Stomach (tissue), 9 donors: Measurements from ENCODE around the gene EIF4G1. TPM values are rescaled to one million over a fixed set of nuclear protein-coding genes. Genes with fewer than 3 reads are reported as not detected.

ENCODE experiments used
- DNase-seq, 2 donors: peaks; one replicate each; pipeline versions ENCODE4 v3.0.0 to v3.0.0-alpha.2; 2013 to 2019
- H3K27ac ChIP-seq, 5 donors: fragments of 200-600 bp in 4 of 5; sonication (generic) in 4 of 5; one replicate each; pipeline ENCODE4 v1.5.1; 2013 to 2019; ENCODE audit warnings: mild to moderate bottlenecking in 1 of 5, moderate library complexity in 1 of 5
- H3K27me3 ChIP-seq, 3 donors: fragments of 200-600 bp; sonication (generic); one replicate each; pipeline ENCODE4 v1.5.1; 2017 to 2019; ENCODE audit warnings: mixed run types in 1 of 3
- H3K36me3 ChIP-seq, 4 donors: fragments of 200-600 bp; sonication (generic); 1 replicate in 3 of 4; 2 replicates in 1 of 4; pipeline ENCODE4 v1.5.1; 2016 to 2019
- H3K4me1 ChIP-seq, 4 donors: fragments of 200-600 bp; sonication (generic); one replicate each; pipeline ENCODE4 v1.5.1; 2016 to 2019
- H3K4me3 ChIP-seq, 4 donors: fragments of 200-600 bp; sonication (generic) in 3 of 4; one replicate each; pipeline ENCODE4 v1.5.1; 2016 to 2019; ENCODE audit warnings: mild to moderate bottlenecking in 1 of 4
- H3K9me3 ChIP-seq, 4 donors: fragments of 200-600 bp; sonication (generic); one replicate each; pipeline ENCODE4 v1.5.1; 2016 to 2019
- EP300 ChIP-seq: sonication (generic); formaldehyde crosslinking; IDR thresholded peaks from one replicate; pipeline ENCODE4 v1.6.1; 2017; ENCODE audit warnings: antibody characterized with exemption
- POLR2A ChIP-seq, 4 donors: fragments of 450-650 bp; IDR thresholded peaks; one replicate each; pipeline ENCODE4 v1.6.1; 2016; ENCODE audit warnings: antibody characterized with exemption in 4 of 4, control low read depth in 2 of 4, mild to moderate bottlenecking in 1 of 4, moderate library complexity in 1 of 4
- POLR2AphosphoS5 ChIP-seq, 3 donors: sonication (generic); formaldehyde crosslinking; IDR thresholded peaks; one replicate each; pipeline ENCODE4 v1.6.1; 2016; ENCODE audit warnings: antibody characterized with exemption in 3 of 3
- WGBS, 5 donors: extraction: QIAGEN DNeasy Blood & Tissue Kit in 3 of 5; methylation state at CpG; one replicate each; pipeline versions ENCODE4 v1.1.5 to v1.1.7; 2013 to 2018; 5-methylcytosine and 5-hydroxymethylcytosine counted together
- intact Hi-C: fragments of 100-400 bp; cut with DNase I; formaldehyde crosslinking; loops from one replicate; pipeline ENCODE4 v1.15.1; 2023; ENCODE audit warnings: low total_unique reads
- polyA plus RNA-seq, 3 donors: library from polyadenylated mRNA; stranded (reverse); fragments of 200-250 nt; gene quantifications; one replicate each; pipeline ENCODE4 v1.2.3, GENCODE V29; 2013
- total RNA-seq, 5 donors: library from RNA; depleted of rRNA; stranded (reverse); fragments of >200 nt; gene quantifications; one replicate each; pipeline versions ENCODE4 v1.1.0 to v1.2.3, GENCODE V29; 2014 to 2016
- TF ChIP-seq, protein P1 (sequence below), 7 experiments: fragments of 450-650 bp in 4 of 7; fragments of 200-600 bp in 3 of 7; sonication (generic) in 3 of 7; IDR thresholded peaks; one replicate each; pipeline ENCODE4 v1.5.1; 2016 to 2019; ENCODE audit warnings: antibody characterized with exemption in 7 of 7, control low read depth in 2 of 7, mild to moderate bottlenecking in 1 of 7
- donor health status: healthy with polysubstance abuse.
- donor health status: Bipolar disorder and iron deficiency.
- donor health status: healthy.

The EIF4G1 gene
- total and polyA plus RNA-seq, 8 donors: 86.5 to 572 (median 181) TPM

DNA sequence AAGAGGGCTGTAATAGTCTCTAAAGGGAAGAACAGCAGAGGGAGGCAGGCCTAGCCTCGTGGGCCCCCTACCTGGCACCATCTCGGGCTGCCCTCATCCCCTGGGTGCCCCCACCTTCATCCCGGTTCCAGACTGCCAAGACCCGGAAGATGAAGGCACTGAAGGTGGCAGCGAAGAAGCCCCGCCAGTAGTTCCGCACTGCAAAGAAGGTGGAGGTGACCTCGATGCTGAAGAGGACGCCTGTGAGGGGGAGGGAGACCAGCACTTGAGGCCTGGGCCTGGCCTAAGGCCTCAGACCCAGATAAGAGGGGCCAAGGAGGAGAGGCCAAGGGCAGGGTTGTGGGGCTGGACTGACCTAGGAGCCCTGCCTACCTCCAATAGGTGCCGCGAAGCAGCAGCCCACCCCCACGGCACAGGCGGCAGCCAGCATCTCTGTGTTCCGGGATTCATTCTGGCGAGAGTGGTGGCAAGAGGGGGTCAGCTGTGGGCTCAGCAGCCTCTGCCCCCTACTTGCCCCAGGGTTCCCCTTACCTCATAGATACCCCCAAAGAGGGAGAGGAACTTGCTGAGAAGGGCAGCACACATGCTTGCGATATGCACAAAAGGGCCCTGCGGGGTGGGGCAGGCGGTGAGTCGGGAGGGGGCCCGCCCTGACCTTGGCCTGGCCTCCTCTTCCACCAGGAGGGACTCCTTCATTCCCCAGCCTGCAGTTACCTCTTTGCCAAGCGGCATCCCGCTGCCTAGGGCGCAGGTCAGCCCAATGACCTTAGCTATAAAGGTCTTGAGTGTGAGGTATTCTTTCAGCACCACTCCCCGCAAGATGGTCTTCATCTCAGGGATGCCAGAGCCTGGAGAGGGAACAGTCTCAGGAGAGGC is 43.1 kb downstream of the EIF4G1 start:
- intact Hi-C loops: loop anchor here (10.0 kb wide), 1 partner anchor 53 kb away; no protein-coding TSS in a partner anchor
- TF ChIP-seq POLR2A (IDR thresholded peaks at IDR 0.05) (no peak), POLR2AphosphoS5 (IDR thresholded peaks at IDR 0.05) (no peak), EP300 (no peak)
- TF ChIP-seq, protein P1, sequence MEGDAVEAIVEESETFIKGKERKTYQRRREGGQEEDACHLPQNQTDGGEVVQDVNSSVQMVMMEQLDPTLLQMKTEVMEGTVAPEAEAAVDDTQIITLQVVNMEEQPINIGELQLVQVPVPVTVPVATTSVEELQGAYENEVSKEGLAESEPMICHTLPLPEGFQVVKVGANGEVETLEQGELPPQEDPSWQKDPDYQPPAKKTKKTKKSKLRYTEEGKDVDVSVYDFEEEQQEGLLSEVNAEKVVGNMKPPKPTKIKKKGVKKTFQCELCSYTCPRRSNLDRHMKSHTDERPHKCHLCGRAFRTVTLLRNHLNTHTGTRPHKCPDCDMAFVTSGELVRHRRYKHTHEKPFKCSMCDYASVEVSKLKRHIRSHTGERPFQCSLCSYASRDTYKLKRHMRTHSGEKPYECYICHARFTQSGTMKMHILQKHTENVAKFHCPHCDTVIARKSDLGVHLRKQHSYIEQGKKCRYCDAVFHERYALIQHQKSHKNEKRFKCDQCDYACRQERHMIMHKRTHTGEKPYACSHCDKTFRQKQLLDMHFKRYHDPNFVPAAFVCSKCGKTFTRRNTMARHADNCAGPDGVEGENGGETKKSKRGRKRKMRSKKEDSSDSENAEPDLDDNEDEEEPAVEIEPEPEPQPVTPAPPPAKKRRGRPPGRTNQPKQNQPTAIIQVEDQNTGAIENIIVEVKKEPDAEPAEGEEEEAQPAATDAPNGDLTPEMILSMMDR (IDR thresholded peaks at IDR 0.05): no peak
- no peak for DNase-seq
- H3K4me3 ChIP-seq: no peak overlapping the region
- no peak overlapping the region for H3K27ac ChIP-seq
- WGBS, 5 donors: 91 to 94% (median 93%) methylated on average over 23 to 24 of the region's 24 CpGs
- H3K9me3 ChIP-seq: no peaks in the 10 kb centered on the region
- peaks cover 0 to 44% (median 22%) of the 10 kb centered on the region in 4 donors for H3K36me3 ChIP-seq
- no peaks in the 10 kb centered on the region for H3K27me3 ChIP-seq
- peaks cover 9 to 37% (median 16%) of the 10 kb centered on the region in 4 donors for H3K4me1 ChIP-seq

DNA sequence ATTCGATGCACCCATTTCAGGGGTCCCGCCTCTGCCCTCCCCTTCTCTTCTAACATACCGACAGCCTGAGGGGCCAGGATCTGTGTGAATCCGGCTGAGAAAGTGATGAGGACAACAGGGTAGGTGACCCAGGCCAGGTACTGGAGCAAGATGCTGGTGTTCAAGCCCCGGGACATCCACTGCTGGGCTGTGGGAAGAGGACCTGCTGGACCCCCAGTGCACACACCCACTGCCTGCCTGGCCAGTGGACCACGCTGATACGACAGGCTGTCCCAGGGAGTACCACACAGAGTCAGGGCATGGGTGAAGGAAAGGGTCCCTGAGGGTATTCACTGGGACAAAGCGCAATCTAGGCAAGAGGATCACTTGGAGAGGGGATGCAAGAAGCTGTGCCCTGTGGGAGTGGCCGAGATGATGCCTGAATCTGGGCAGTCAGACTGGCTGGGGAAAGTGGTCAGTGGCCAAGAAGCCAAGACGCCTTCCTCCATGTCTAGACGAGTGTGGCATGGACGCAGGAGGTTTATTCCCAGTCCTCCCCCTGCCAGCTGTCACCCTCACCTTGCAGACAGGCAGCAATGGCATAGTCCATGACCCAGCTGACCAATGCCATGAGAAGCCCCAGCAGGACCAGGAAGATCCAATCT is 43.8 kb downstream of the EIF4G1 start:
- intact Hi-C loops: loop anchor here (10.0 kb wide), 1 partner anchor 53 kb away; no protein-coding TSS in a partner anchor
- DNase-seq: no peak
- Histone ChIP-seq H3K9me3 (no peaks in the 10 kb centered on the region), H3K4me1 (peaks cover 9 to 34% (median 15%) of the 10 kb centered on the region in 4 donors), H3K4me3 (no peak overlapping the region), H3K27ac (no peak overlapping the region), H3K36me3 (peaks cover 0 to 36% (median 22%) of the 10 kb centered on the region in 4 donors), H3K27me3 (no peaks in the 10 kb centered on the region)
- TF ChIP-seq, protein P1 (IDR thresholded peaks at IDR 0.05): no peak
- TF ChIP-seq POLR2AphosphoS5 (IDR thresholded peaks at IDR 0.05) (no peak), EP300 (no peak), POLR2A (IDR thresholded peaks at IDR 0.05) (no peak)
- WGBS, 5 donors: 93 to 97% (median 96%) methylated on average over 11 to 12 of the region's 12 CpGs

DNA sequence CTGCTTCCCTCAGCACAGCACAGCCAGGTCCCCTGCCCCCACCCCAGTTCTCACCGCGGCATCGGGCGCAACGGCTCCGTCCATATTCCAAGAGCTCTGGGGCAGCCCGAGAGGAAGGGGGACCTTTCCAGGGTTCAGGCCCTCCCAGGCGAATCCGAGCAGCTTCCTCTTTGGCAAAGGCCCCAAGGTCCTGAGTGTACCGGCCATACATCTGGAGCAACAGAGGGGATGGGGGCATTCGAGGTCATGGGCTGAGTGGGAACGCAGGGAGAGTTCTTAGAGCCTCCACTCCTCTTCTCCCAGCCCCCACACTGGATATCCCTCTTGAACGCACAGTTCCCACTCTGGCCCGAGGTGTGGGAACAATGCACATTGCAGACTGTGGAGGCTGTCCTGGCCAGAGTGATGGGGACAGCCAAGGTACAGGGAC is 44.5 kb downstream of the EIF4G1 start:
- no peaks in the 10 kb centered on the region for H3K27me3 ChIP-seq
- H3K27ac ChIP-seq: no peak overlapping the region
- intact Hi-C loops: loop anchor here (10.0 kb wide), 1 partner anchor 54 kb away; no protein-coding TSS in a partner anchor
- H3K4me3 ChIP-seq: no peak overlapping the region
- WGBS, 5 donors: 67 to 87% (median 81%) methylated on average over 14 of the region's 14 CpGs
- H3K9me3 ChIP-seq: no peaks in the 10 kb centered on the region
- H3K4me1 ChIP-seq: peaks cover 13 to 39% (median 21%) of the 10 kb centered on the region in 4 donors
- no peak for DNase-seq
- H3K36me3 ChIP-seq: peaks cover 0 to 36% (median 22%) of the 10 kb centered on the region in 4 donors
- TF ChIP-seq, protein P1 (IDR thresholded peaks at IDR 0.05): no peak

DNA sequence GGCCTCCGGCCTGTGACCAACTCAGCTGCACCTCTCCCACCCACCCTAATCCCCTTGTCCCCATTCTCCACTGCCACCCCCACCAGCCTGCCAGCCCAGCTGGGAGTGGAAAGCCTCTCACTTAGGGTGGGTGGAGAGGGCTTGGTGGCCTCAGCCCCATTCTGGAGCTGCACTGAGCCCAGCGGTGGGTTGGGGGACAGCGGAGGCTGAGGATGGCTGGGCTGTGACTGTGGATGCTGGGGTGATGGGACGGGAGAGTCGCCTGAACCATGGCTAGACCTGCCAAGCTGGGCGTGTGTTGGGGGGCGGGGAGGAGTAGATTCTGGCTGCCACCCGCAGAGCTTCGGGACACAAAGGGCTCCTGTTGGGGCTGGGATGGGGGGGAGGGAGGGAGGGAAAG is 45.2 kb downstream of the EIF4G1 start:
- peaks cover 20 to 39% (median 27%) of the 10 kb centered on the region in 4 donors for H3K4me1 ChIP-seq
- 55 to 65% (median 59%) methylated on average over 9 of the region's 9 CpGs for WGBS, 5 donors
- no peaks in the 10 kb centered on the region for H3K9me3 ChIP-seq
- H3K27ac ChIP-seq: no peak overlapping the region
- no peak overlapping the region for H3K4me3 ChIP-seq
- TF ChIP-seq POLR2AphosphoS5 (IDR thresholded peaks at IDR 0.05) (no peak), POLR2A (IDR thresholded peaks at IDR 0.05) (no peak), EP300 (no peak)
- TF ChIP-seq, protein P1 (IDR thresholded peaks at IDR 0.05): no peak
- peaks cover 0 to 36% (median 22%) of the 10 kb centered on the region in 4 donors for H3K36me3 ChIP-seq
- intact Hi-C loops: loop anchor here (10.0 kb wide), 1 partner anchor 55 kb away; no protein-coding TSS in a partner anchor
- no peak for DNase-seq
- H3K27me3 ChIP-seq: no peaks in the 10 kb centered on the region
